Eye (tissue), 1 donor: ENCODE results near the gene MAMLD1.

Experiments used
- DNase-seq: peaks from one replicate; pipeline ENCODE4 v3.0.0-alpha.2; 2015

The MAMLD1 gene

DNA sequence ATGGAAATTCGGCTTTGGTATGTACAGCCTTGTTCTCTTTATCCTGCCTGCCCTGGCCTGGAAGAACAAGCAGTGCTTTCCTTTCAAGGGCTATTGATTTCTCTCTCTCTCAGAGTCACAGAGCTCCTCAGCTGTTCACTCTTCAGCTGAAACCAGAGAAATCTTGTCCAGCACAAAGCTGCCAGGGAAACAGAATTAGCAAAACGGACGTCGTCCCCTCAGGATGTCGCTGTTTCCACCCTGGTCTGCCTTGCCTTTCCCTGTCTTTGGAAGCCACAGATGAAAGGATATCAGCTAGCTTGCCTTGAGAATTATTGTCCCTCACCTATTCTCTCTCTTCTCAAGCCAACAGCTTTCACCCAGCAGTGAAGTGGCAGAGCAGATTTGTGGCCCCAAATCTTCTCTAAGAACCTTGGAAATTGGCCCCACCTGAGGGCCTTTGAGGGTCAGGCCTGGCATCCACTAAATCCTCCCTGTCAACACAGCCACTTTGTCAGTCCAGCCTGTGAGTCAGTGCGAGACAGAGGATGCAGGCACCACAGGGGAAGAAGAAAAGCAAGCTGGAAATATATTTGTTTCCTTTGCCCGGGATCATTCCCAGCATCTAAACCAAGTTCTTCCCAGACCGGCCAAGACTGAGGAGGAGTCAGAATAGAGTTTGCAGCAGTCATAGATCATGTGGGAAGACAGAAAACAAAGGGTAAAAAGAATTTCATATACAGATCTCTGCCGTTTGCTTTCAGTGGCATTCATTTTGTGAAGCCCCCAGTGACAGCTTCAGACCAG lies 141.5 kb downstream of the MAMLD1 start:
- DNase-seq, result no peak

GRCh38 chrX:150506020-150506419 lies 142.9 kb downstream of the MAMLD1 start:
- DNase-seq, result no peak

- no peak for DNase-seq
These were observed 143.4 kb downstream of the MAMLD1 start for GRCh38 chrX:150506486-150506885.

DNA sequence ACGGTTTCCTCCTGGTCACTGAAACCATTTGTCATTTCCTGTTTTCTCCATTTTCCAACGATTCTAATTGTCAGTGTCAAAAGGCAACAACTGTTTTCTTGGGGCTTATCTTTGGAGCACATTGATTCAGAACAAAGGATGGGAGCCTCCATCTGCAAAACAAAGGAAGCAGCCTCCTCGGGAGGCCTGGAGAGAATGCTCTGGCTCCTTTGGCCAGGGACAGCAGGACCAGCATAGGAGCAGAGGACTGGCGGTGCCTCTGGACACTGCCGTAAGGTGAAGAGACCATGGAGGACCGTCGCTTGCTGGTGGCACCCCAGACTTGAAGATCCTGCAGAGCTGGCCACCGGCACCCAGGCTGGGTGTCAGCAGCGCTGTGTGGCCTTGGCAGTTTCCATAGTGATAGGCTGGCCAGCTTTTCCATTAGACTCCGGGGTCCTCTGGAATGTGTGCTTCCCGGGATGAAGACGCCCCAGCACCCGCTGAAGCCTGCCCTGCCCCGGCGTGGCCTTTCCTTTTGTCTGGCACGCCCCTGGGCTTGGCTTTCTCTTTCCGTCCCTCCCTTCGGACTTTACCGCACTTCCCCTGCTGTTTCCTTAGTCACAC lies 144.2 kb downstream of the MAMLD1 start:
- DNase-seq, result peak; percentile 17

GRCh38 chrX:150508018-150508417 lies 144.9 kb downstream of the MAMLD1 start:
- DNase-seq, result no peak

DNA sequence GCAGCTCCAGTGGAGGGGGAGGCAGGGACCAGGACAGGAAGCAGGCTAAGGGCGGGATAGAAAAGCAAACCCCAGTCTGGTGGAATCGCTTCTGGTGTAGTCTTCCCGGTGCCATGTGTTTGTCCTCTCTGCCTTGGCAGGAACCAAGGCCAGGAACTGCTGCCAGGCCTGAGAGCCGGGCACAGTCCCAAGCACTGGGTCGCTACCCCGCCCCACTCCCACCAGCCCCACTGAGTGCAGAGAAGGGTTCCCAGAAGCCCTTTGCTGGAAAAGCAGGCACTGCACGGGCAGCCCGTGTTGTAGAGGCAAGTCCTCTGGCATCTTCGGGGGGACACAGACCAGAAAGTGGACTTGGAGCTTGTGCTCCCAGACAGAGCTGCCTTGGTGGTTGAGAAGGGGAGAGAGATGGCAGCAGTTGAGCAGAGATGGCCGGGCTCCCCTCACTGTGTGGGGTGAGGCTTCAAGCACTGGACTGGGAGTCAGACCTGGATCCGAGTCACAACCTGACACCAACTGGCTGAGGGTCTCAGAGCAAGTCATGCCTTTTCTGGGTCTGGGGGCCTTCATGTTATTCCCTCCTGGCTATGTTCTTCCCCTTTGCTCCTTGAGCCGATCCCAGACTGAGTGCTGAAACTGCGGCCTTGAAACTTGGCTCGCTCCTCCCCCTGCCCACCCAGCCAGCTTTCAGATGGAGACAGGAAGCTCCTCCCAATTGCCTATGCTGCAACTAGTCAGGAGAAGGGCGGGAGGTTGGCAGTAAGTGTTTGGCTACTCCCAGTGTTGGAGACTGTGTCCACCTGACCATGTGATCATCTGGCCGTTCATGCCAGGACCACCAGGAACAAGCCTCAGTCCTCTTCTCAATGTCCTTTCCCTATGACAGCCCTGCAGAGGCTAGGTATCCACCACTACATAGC lies 145.6 kb downstream of the MAMLD1 start:
- peak; percentile 22 for DNase-seq

- DNase-seq, result no peak
These were observed 146.6 kb downstream of the MAMLD1 start for GRCh38 chrX:150509703-150510102.

DNA sequence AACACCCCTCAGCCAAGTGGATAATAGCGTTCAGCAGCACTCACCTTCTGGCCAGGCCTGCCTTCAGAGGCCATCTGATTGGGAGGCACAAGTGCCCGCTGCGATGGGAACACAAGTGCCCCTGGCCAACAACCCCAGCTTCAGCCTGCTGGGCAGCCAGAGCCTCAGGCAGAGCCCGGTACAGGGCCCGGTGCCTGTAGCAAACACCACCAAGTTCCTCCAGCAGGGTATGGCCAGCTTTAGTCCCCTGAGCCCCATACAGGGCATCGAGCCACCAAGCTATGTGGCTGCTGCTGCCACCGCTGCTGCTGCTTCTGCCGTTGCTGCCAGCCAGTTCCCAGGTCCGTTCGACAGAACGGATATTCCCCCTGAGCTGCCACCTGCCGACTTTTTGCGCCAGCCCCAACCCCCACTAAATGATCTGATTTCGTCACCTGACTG lies 149.4 kb downstream of the MAMLD1 start:
- no peak for DNase-seq

- no peak for DNase-seq
These were observed 150.4 kb downstream of the MAMLD1 start for GRCh38 chrX:150513544-150513943.

DNA sequence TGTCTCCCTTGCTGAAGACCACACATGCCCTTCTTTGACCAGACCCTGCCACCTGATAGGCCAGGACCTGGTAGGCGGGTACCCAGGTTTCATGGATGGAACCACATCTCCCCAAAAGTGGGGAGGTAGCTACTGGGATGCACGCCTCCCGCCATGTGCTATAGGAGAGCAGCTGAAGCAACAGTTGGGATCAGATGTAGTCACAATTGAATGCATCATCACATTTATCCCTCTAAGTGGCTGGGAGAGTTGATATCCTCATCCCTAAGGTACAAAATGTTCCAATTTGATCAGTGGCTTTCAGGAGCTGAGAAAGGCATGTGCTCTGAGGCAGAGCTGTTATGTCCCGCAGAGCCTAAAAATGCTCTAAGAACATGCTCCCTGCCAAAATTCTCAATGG lies 151.3 kb downstream of the MAMLD1 start:
- DNase-seq, result no peak

- DNase-seq, result no peak
These were observed 152.7 kb downstream of the MAMLD1 start for GRCh38 chrX:150515801-150516200.

DNA sequence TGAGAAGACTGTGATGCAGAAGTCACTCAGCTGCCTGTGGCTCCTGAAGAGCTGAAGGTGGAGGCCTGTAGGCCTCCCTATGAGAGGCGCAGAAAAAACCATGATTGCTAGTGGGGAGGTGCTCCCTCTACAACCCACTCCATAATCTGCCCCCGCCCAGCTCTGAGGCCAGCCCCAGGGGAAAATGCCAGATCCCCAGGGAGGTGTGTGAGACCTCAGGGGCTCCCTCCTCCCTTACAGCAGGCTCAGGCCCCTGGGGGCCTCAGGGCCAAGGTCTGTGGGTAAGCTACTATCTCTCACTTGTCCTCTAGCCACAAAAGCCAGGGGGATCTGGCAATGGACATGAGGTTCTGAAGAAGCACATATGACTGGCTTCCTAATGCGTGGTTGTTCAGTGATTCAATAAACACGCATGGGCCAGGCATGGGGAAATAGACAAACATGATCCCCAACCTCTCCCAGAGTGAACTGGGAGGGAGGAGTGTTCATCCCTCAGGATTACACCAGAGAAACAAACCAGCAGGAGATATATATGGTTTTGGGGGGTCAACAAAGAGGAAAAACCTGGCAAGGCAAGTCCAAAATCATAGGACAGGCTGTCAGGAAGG lies 154.3 kb downstream of the MAMLD1 start:
- no peak for DNase-seq

DNA sequence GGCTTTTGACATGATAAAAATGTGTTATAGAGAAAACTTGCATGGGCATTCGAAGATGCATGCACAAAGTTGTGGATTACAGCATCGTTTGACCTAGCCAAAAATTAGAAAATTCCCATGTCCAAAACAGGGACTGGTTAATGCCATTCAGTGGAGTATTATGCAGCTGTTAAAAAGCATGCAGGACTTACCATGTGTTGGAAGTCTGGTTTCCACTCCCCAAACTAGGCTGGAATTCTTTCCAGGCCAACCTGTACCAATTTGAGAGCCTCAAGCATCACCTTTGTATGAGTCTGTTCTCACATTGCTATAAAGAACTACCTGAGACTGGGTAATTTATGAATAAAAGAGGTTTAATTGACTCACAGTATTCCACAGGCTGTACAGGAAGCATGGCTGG lies 159.4 kb downstream of the MAMLD1 start:
- no peak for DNase-seq

- no peak for DNase-seq
These were observed 162.2 kb downstream of the MAMLD1 start for GRCh38 chrX:150525061-150525919.

DNA sequence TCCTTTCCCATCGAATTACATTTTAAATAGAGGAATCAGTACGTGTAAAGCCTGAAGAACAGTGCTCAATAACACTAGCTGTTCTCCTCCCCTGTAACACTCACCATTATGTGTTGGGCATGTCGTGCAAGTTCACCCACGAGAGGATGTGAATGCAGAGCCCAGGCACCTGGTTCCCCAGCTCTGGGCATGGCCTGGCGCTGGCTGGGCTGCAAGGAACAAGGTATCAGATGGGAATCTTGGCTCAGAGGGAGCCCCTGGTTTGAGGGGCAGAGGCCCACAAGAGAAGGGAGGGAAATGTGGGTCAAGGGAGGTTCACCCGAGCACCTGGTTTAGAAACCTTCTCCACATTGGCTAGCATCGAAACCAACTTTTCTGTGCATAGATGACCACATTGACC lies 163.6 kb downstream of the MAMLD1 start:
- DNase-seq, result no peak

DNA sequence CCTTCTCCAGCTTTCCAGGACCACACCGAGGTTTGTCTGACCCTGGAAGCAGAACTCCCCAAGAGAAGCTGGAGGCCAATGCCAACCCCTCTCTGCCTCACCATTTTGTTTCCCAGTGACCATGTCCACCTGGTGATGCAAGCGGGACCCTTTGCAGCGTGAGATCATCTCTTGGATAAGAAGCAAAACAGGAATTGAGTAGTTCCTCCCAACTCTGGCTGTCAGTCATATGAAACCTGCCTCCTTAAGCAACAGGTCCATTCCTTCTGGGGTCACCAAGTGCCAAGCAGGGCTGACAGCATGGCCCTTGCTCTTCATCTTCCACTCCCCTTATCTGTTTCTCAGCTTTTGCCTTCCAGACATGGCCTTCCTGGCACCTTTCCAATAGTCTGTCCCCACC lies 164.0 kb downstream of the MAMLD1 start:
- no peak for DNase-seq

- no peak for DNase-seq
These were observed 166.5 kb downstream of the MAMLD1 start for GRCh38 chrX:150529587-150529986.

DNA sequence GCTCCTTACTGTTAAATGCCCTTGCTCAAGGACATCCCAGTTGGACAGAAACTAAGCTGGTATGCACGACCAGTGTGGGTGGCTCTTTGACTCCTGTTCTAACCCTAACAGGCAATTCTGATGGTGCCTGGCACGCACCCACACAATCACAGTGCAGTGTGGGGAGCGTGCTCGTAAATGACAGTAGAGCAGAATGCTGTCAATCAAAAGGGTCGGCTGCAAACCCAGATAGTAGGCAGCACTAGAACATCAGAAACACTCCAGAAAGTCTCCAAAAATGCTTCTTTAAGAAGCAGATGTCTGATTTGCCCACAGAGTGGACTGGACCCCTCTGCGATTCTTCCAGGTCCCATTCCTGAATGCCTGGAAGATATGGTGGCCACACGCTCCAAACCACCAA lies 167.7 kb downstream of the MAMLD1 start:
- DNase-seq, result no peak

GRCh38 chrX:150531467-150531866 lies 168.3 kb downstream of the MAMLD1 start:
- no peak for DNase-seq

- DNase-seq, result no peak
These were observed 170.7 kb downstream of the MAMLD1 start for GRCh38 chrX:150533863-150534262.

DNA sequence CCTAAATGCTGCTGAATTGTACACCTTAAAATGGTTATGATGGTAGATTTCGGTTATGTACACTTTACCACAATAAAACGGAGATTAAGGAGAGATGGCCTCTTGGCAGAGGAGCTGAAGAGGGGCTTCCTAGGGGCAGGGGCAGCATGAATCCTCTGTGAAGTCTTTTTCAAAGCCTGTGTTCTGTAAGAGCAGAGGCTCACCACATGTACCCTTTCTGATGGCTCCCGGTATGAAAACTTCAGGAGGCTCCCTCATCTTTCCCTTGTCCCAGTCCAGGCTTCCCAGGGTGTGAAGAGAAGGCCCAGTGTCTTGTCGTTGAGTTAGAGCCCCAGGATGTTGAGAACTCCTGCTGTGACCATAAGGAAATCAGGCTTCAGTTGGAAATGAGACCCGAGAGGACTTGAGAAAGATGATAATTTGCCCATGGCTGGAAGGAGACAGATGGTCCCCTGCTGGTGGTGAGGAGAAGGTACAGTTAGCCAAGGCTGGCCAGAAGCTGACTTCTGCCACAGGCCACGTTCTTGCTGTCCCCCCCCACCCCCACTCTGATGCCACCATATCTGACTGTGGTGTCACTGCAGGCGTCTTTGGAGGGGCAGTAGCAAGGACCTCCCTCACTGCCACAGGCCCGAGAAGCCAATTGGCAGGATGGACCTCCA lies 173.5 kb downstream of the MAMLD1 start:
- DNase-seq, result no peak

DNA sequence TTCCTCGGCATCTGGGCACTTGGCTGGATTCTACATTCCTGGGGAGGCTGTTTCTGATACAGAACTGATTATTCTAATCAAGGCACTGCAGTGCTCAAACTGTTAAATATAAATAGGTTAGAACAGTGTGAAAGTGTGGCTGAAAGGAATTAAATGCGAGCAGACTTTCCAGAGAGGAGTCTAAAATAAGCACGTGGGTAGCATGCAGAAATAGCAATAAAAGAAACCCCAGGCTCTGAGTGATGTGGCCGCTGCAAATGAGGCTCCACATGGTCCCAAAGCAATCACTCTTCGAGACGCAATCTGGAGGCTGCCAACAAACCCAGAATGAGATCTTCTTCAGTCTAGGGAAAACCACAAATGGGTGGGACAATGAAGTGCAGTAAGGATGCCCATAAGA lies 174.7 kb downstream of the MAMLD1 start:
- DNase-seq, result no peak
